Keratinocyte (primary cell): Measurements from ENCODE around the gene COL25A1. TPM values are rescaled to one million over a fixed set of nuclear protein-coding genes. Genes with fewer than 3 reads are reported as not detected.

Experiments used
- DNase-seq: peaks from one replicate; pipeline ENCODE4 v3.0.0-alpha.2; 2011; ENCODE audit warnings: low read depth, missing footprints, low spot score
- FAIRE-seq: peaks from 2 replicates; lab custom pipeline; 2011; peaks lifted over from hg19 to GRCh38; lab: Jason Lieb, UNC
- H2AFZ ChIP-seq: 2 replicates; pipeline ENCODE4 v1.6.0; 2012; ENCODE audit warnings: low read length, control low read depth, inconsistent platforms; ENCODE audit not compliant: control insufficient read depth
- H3K27ac ChIP-seq: 2 replicates; pipeline ENCODE4 v1.5.1; 2011; ENCODE audit warnings: low read length; ENCODE audit not compliant: control insufficient read depth, insufficient read depth
- H3K27me3 ChIP-seq: 3 replicates; pipeline ENCODE4 v1.6.0; 2011; ENCODE audit warnings: low read length; ENCODE audit not compliant: control insufficient read depth, insufficient read depth; ENCODE audit errors: extremely low read depth
- H3K36me3 ChIP-seq, 2 experiments: 2 replicates in 1 of 2; 3 replicates in 1 of 2; pipeline ENCODE4 v1.5.1; 2011; ENCODE audit warnings: low read length in 2 of 2, mild to moderate bottlenecking in 1 of 2; ENCODE audit not compliant: control insufficient read depth in 2 of 2, insufficient read depth in 2 of 2; ENCODE audit errors: extremely low read depth in 1 of 2
- H3K4me1 ChIP-seq: 3 replicates; pipeline ENCODE4 v1.5.1; 2011; ENCODE audit warnings: low read length; ENCODE audit not compliant: control insufficient read depth, insufficient read depth; ENCODE audit errors: extremely low read depth
- H3K4me2 ChIP-seq: 3 replicates; pipeline ENCODE4 v1.6.0; 2011; ENCODE audit warnings: low read depth, low read length; ENCODE audit not compliant: control insufficient read depth, insufficient read depth; ENCODE audit errors: extremely low read depth
- H3K4me3 ChIP-seq, 3 experiments: fragments of 200-600 bp in 1 of 3; sonication (generic) in 1 of 3; 2 replicates in 2 of 3; 3 replicates in 1 of 3; pipeline ENCODE4 v1.5.1; 2011 to 2016; ENCODE audit warnings: low read length in 3 of 3, mild to moderate bottlenecking in 3 of 3, control low read depth in 2 of 3, inconsistent platforms in 1 of 3, low read depth in 1 of 3, mixed read lengths in 1 of 3, mixed run types in 1 of 3, moderate library complexity in 1 of 3; ENCODE audit not compliant: control insufficient read depth in 2 of 3, insufficient read depth in 2 of 3; ENCODE audit errors: extremely low read depth in 1 of 3
- H3K79me2 ChIP-seq: 2 replicates; pipeline ENCODE4 v1.6.0; 2012; ENCODE audit warnings: low read length; ENCODE audit not compliant: control insufficient read depth, insufficient read depth
- H3K9ac ChIP-seq: 3 replicates; pipeline ENCODE4 v1.6.0; 2011; ENCODE audit warnings: low read length; ENCODE audit not compliant: control insufficient read depth, insufficient read depth; ENCODE audit errors: extremely low read depth
- H3K9me1 ChIP-seq: 3 replicates; pipeline ENCODE4 v1.6.0; 2011; ENCODE audit warnings: low read length; ENCODE audit not compliant: control insufficient read depth, insufficient read depth; ENCODE audit errors: extremely low read depth
- H3K9me3 ChIP-seq: 2 replicates; pipeline ENCODE4 v1.5.1; 2012; ENCODE audit warnings: low read depth, low read length; ENCODE audit not compliant: control insufficient read depth
- H4K20me1 ChIP-seq: 3 replicates; pipeline ENCODE4 v1.6.0; 2011; ENCODE audit warnings: low read length; ENCODE audit not compliant: control insufficient read depth, insufficient read depth; ENCODE audit errors: extremely low read depth
- EZH2 ChIP-seq: IDR thresholded peaks from one replicate; pipeline ENCODE4 v1.6.1; 2012; ENCODE audit warnings: inconsistent platforms, mild to moderate bottlenecking, low read length, moderate library complexity
- dilution Hi-C: fragments of 300-500 bp; cut with MboI; formaldehyde crosslinking; loops from one replicate; pipeline ENCODE4 v1.7.0; 2020; ENCODE audit warnings: low sequenced_read_pairs; ENCODE audit not compliant: extremely low pct_ligation_motif_present
- polyA plus RNA-seq, 5 experiments: library from polyadenylated mRNA; depleted of rRNA in 3 of 5; stranded (reverse) in 3 of 5; stranded (forward) in 1 of 5; unstranded in 1 of 5; fragments of >200 nt; gene quantifications; 1 replicate in 1 of 5; 2 replicates in 3 of 5; 3 replicates in 1 of 5; pipeline versions ENCODE4 v1.2.1 to v1.2.3, GENCODE V29; 2011 to 2012; ENCODE audit warnings: missing spikeins in 2 of 5, low read depth in 1 of 5, low replicate concordance in 1 of 5
- TF ChIP-seq, protein P1 (sequence below), 3 experiments: IDR thresholded peaks in 1 of 3; conservative IDR thresholded peaks in 1 of 3; optimal IDR thresholded peaks in 1 of 3; 2 replicates in 2 of 3; 3 replicates in 1 of 3; pipeline versions ENCODE3 to v1.5.1; 2011; ENCODE audit warnings: low read length in 3 of 3, mild to moderate bottlenecking in 3 of 3, moderate library complexity in 2 of 3, control low read depth in 1 of 3, inconsistent platforms in 1 of 3; ENCODE audit not compliant: insufficient read depth in 2 of 3; ENCODE audit errors: extremely low read depth in 1 of 3

The COL25A1 gene
- polyA plus RNA-seq, 1 donor (not counting 4 experiments of a cell fraction or from before 2014, with no cell fraction given): not detected

- H3K4me1 ChIP-seq: no peaks in the 10 kb centered on the region
- H3K9ac ChIP-seq: no peak overlapping the region
- dilution Hi-C loops: no loop called here
- no peak overlapping the region for H2AFZ ChIP-seq
- H3K9me3 ChIP-seq: no peaks in the 10 kb centered on the region
- no peaks in the 10 kb centered on the region for H3K36me3 ChIP-seq
- H3K4me2 ChIP-seq: no peak overlapping the region
- FAIRE-seq (no peak), DNase-seq (no peak)
- no peak overlapping the region for H3K4me3 ChIP-seq
- H4K20me1 ChIP-seq: no peaks in the 10 kb centered on the region
- H3K27ac ChIP-seq: no peak overlapping the region
- no peaks in the 10 kb centered on the region for H3K27me3 ChIP-seq
- H3K79me2 ChIP-seq: no peaks in the 10 kb centered on the region
- TF ChIP-seq, protein P1, sequence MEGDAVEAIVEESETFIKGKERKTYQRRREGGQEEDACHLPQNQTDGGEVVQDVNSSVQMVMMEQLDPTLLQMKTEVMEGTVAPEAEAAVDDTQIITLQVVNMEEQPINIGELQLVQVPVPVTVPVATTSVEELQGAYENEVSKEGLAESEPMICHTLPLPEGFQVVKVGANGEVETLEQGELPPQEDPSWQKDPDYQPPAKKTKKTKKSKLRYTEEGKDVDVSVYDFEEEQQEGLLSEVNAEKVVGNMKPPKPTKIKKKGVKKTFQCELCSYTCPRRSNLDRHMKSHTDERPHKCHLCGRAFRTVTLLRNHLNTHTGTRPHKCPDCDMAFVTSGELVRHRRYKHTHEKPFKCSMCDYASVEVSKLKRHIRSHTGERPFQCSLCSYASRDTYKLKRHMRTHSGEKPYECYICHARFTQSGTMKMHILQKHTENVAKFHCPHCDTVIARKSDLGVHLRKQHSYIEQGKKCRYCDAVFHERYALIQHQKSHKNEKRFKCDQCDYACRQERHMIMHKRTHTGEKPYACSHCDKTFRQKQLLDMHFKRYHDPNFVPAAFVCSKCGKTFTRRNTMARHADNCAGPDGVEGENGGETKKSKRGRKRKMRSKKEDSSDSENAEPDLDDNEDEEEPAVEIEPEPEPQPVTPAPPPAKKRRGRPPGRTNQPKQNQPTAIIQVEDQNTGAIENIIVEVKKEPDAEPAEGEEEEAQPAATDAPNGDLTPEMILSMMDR (optimal IDR thresholded peaks at IDR 0.05 in 1 of 3, IDR thresholded peaks at IDR 0.05 in 1 of 3, conservative IDR thresholded peaks at IDR 0.05 in 1 of 3; ENCODE audit: extremely low read depth in 1 of 3, insufficient read depth in 2 of 3, low read length in 3 of 3): no peak
- TF ChIP-seq EZH2: no peak
- no peaks in the 10 kb centered on the region for H3K9me1 ChIP-seq
Observed at GRCh38 chr4:108772402-108772801, 530.1 kb downstream of the COL25A1 start.

DNA sequence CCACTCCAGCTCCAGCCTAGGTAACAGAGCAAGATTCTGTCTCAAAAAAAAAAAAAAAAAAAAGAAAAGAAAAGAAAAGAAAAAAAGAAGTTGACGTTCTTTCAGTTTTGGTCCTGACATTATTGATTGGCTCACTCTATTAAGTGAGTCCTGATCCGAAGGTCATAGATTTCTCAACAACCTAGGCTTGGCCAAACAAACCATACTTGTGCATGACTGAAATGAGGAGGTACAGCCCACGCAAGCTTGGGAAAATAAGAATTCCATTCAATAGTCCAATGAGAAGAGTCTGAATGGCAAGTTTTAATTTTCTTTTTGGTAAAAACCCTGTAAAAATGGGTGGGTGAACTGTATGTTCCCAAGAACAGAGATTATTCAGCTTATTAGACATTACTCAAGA is 536.4 kb downstream of the COL25A1 start:
- Histone ChIP-seq H3K27ac (no peak overlapping the region), H4K20me1 (no peaks in the 10 kb centered on the region), H2AFZ (no peak overlapping the region), H3K9me1 (no peaks in the 10 kb centered on the region), H3K79me2 (no peaks in the 10 kb centered on the region), H3K4me3 (no peak overlapping the region), H3K36me3 (no peaks in the 10 kb centered on the region), H3K9ac (no peak overlapping the region), H3K27me3 (peaks cover 26% of the 10 kb centered on the region), H3K4me2 (no peak overlapping the region), H3K9me3 (no peaks in the 10 kb centered on the region), H3K4me1 (peaks cover 8% of the 10 kb centered on the region)
- FAIRE-seq (no peak), DNase-seq (no peak)
- dilution Hi-C loops: no loop called here
- TF ChIP-seq, protein P1 (optimal IDR thresholded peaks at IDR 0.05 in 1 of 3, IDR thresholded peaks at IDR 0.05 in 1 of 3, conservative IDR thresholded peaks at IDR 0.05 in 1 of 3; ENCODE audit: extremely low read depth in 1 of 3, insufficient read depth in 2 of 3, low read length in 3 of 3): no peak
- no peak for TF ChIP-seq EZH2
